PC-3 (cell line): ENCODE results near the gene ARMH4. TPM values are rescaled to one million over a fixed set of nuclear protein-coding genes. Genes with fewer than 3 reads are reported as not detected.
"Not testable (repeated sequence)": the region's sequence is repeated elsewhere in the genome, so short reads cannot be mapped to it uniquely, and the experiment has no call there.

Experiments used
- ATAC-seq: fragments of 200-7000 bp; cut with Tn5 transposase; 2 replicates; pipeline ENCODE4 v1.9.1; 2020; ENCODE audit warnings: mild to moderate bottlenecking, moderate library complexity
- BruUV-seq: library from RNA; stranded (reverse); fragments of 400-500 nt; replicated peaks from 2 replicates; lab custom pipeline; 2021; lab: Mats Ljungman, UMichigan
- CTCF ChIA-PET: fragments of 300-600 bp; sonication (Branson Sonifier 250); formaldehyde crosslinking; loops from one replicate; lab custom pipeline; 2022; ENCODE audit warnings: antibody characterized with exemption; lab: Charles Lee
- POLR2A ChIA-PET: fragments of 300-600 bp; sonication (Branson Sonifier 250); formaldehyde crosslinking; loops from one replicate; lab custom pipeline; 2022; ENCODE audit warnings: antibody characterized with exemption; ENCODE audit not compliant: unreplicated experiment; lab: Charles Lee
- DNase-seq: peaks from one replicate; pipeline ENCODE4 v3.0.0-alpha.2; 2015
- H2AFZ ChIP-seq: fragments of 300-600 bp; sonication (generic); 2 replicates; pipeline ENCODE4 v1.6.0; 2016; ENCODE audit warnings: antibody characterized with exemption, low read length
- H3F3A ChIP-seq: fragments of 300-600 bp; sonication (generic); one replicate; pipeline ENCODE4 v1.6.0; 2017; ENCODE audit warnings: antibody characterized with exemption, low read length, control low read depth, mild to moderate bottlenecking; ENCODE audit not compliant: unreplicated experiment
- H3K27ac ChIP-seq: fragments of 300-600 bp; sonication (generic); 2 replicates; pipeline ENCODE4 v1.5.1; 2016; ENCODE audit warnings: mild to moderate bottlenecking, low read length
- H3K27me3 ChIP-seq: fragments of 300-600 bp; sonication (generic); 2 replicates; pipeline ENCODE4 v1.6.1; 2016; ENCODE audit warnings: low read length, mixed read lengths
- H3K36me3 ChIP-seq: fragments of 300-600 bp; sonication (generic); 2 replicates; pipeline ENCODE4 v1.6.1; 2016; ENCODE audit warnings: low read depth, mixed run types, low read length, mixed read lengths
- H3K4me1 ChIP-seq: fragments of 300-600 bp; sonication (generic); 2 replicates; pipeline ENCODE4 v1.5.1; 2016; ENCODE audit warnings: low read length; ENCODE audit not compliant: insufficient read depth
- H3K4me2 ChIP-seq: fragments of 300-600 bp; sonication (generic); 2 replicates; pipeline ENCODE4 v1.6.0; 2016; ENCODE audit warnings: low read length
- H3K4me3 ChIP-seq: fragments of 300-600 bp; sonication (generic); 2 replicates; pipeline ENCODE4 v1.5.1; 2016; ENCODE audit warnings: mild to moderate bottlenecking, low read length, mixed read lengths
- H3K79me2 ChIP-seq: fragments of 300-600 bp; sonication (generic); 2 replicates; pipeline ENCODE4 v1.6.1; 2017; ENCODE audit warnings: low read length, mixed read lengths
- H3K9ac ChIP-seq: fragments of 300-600 bp; sonication (generic); 2 replicates; pipeline ENCODE4 v1.6.0; 2016; ENCODE audit warnings: mild to moderate bottlenecking, low read length
- H3K9me2 ChIP-seq: fragments of 300-600 bp; sonication (generic); replicated peaks from 2 replicates; pipeline ENCODE4 v1.6.1; 2016; ENCODE audit warnings: mixed run types, low read length, mixed read lengths
- H3K9me3 ChIP-seq: fragments of 300-600 bp; sonication (generic); 2 replicates; pipeline ENCODE4 v1.6.1; 2016; ENCODE audit warnings: low read length, mixed read lengths
- H4K20me1 ChIP-seq: fragments of 300-600 bp; sonication (generic); 2 replicates; pipeline ENCODE4 v1.6.1; 2016; ENCODE audit warnings: low read length, mixed read lengths
- CTCF ChIP-seq: fragments of 300-600 bp; sonication (generic); conservative IDR thresholded peaks from 2 replicates; pipeline ENCODE4 v1.5.1; 2017; ENCODE audit warnings: antibody characterized with exemption, low read depth, mild to moderate bottlenecking, low read length
- EZH2 ChIP-seq: fragments of 300-600 bp; sonication (generic); IDR thresholded peaks from one replicate; pipeline ENCODE4 v1.6.1; 2017; ENCODE audit warnings: antibody characterized with exemption, mild to moderate bottlenecking, low read length; ENCODE audit not compliant: unreplicated experiment
- EZH2phosphoT487 ChIP-seq: fragments of 300-600 bp; sonication (generic); IDR thresholded peaks from 2 replicates; pipeline ENCODE4 v1.6.1; 2018; ENCODE audit warnings: mild to moderate bottlenecking, antibody characterized with exemption, low read length, borderline replicate concordance
- intact Hi-C: fragments of 100-400 bp; cut with micrococcal nuclease; formaldehyde crosslinking; loops from 2 replicates; pipeline ENCODE4 v1.9.0; 2023
- total RNA-seq: library from RNA; depleted of rRNA; stranded (reverse); fragments of >200 nt; gene quantifications from 2 replicates; pipeline ENCODE4 v1.2.3, GENCODE V29; 2014

The ARMH4 gene
- total RNA-seq, 1 experiment from 2014 or later: 2.6 TPM

GRCh38 chr14:58130116-58130782, 21.8 kb downstream of the ARMH4 start:
- Histone ChIP-seq H2AFZ (no peak overlapping the region), H3K4me2 (no peak overlapping the region), H4K20me1 (no peaks in the 10 kb centered on the region), H3K9ac (no peak overlapping the region), H3K4me3 (no peak overlapping the region), H3K9me2 (no peaks in the 10 kb centered on the region), H3K27ac (no peak overlapping the region), H3K4me1 (peaks cover 14% of the 10 kb centered on the region), H3K36me3 (no peaks in the 10 kb centered on the region), H3K79me2 (no peaks in the 10 kb centered on the region), H3F3A (no peaks in the 10 kb centered on the region), H3K9me3 (peaks cover 7% of the 10 kb centered on the region), H3K27me3 (no peaks in the 10 kb centered on the region)
- BruUV-seq: no TSS peak
- ChIA-PET CTCF (no interaction called here), POLR2A (no interaction called here)
- DNase-seq (no peak), ATAC-seq (no peak)
- TF ChIP-seq EZH2 (no peak), CTCF (no peak), EZH2phosphoT487 (no peak)
- intact Hi-C loops: no loop called here

- no peaks in the 10 kb centered on the region for H3F3A ChIP-seq
- peak; percentile 81 for TF ChIP-seq CTCF
- TF ChIP-seq EZH2phosphoT487: no peak
- no peak for ATAC-seq
- H3K36me3 ChIP-seq: no peaks in the 10 kb centered on the region
- H2AFZ ChIP-seq: no peak overlapping the region
- no peaks in the 10 kb centered on the region for H3K79me2 ChIP-seq
- POLR2A ChIA-PET: no interaction called here
- H3K9ac ChIP-seq: no peak overlapping the region
- intact Hi-C loops: loop anchor here (2.0 kb wide), 1 partner anchor 20 kb away; no protein-coding TSS in a partner anchor
- H3K27me3 ChIP-seq: no peaks in the 10 kb centered on the region
- BruUV-seq: no TSS peak
- no peaks in the 10 kb centered on the region for H3K9me2 ChIP-seq
- H3K27ac ChIP-seq: no peak overlapping the region
- H3K4me3 ChIP-seq: no peak overlapping the region
- H4K20me1 ChIP-seq: no peaks in the 10 kb centered on the region
- H3K9me3 ChIP-seq: peaks cover 7% of the 10 kb centered on the region
- CTCF ChIA-PET: no interaction called here
- H3K4me2 ChIP-seq: no peak overlapping the region
- DNase-seq: peak; percentile 46
- H3K4me1 ChIP-seq: peaks cover 13% of the 10 kb centered on the region
Measured at GRCh38 chr14:58129208-58129607, 22.8 kb downstream of the ARMH4 start.

- no peak overlapping the region for H3K4me3 ChIP-seq
- no peaks in the 10 kb centered on the region for H3K79me2 ChIP-seq
- DNase-seq (no peak), ATAC-seq (no peak)
- ChIA-PET CTCF (no interaction called here), POLR2A (no interaction called here)
- no peaks in the 10 kb centered on the region for H3K9me2 ChIP-seq
- intact Hi-C loops: loop anchor here (2.0 kb wide), 1 partner anchor 20 kb away; no protein-coding TSS in a partner anchor
- H3K36me3 ChIP-seq: no peaks in the 10 kb centered on the region
- H3F3A ChIP-seq: no peaks in the 10 kb centered on the region
- H3K4me2 ChIP-seq: no peak overlapping the region
- no peaks in the 10 kb centered on the region for H4K20me1 ChIP-seq
- H3K27ac ChIP-seq: no peak overlapping the region
- TF ChIP-seq CTCF: no peak
- no peak for TF ChIP-seq EZH2phosphoT487
- no peak for TF ChIP-seq EZH2
- BruUV-seq: no TSS peak
- H3K9me3 ChIP-seq: peaks cover 7% of the 10 kb centered on the region
- H3K27me3 ChIP-seq: no peaks in the 10 kb centered on the region
- H3K9ac ChIP-seq: no peak overlapping the region
- no peak overlapping the region for H2AFZ ChIP-seq
- H3K4me1 ChIP-seq: peaks cover 5% of the 10 kb centered on the region
Measured at GRCh38 chr14:58128416-58128815, 23.6 kb downstream of the ARMH4 start.

GRCh38 chr14:58122546-58122945, 29.5 kb downstream of the ARMH4 start:
- CTCF ChIA-PET, H3K36me3 ChIP-seq, H4K20me1 ChIP-seq, BruUV-seq, H3K4me2 ChIP-seq, H3K9me2 ChIP-seq, POLR2A ChIA-PET, ATAC-seq, H3F3A ChIP-seq, intact Hi-C loops, H3K79me2 ChIP-seq, H3K27me3 ChIP-seq, H3K9ac ChIP-seq, H3K9me3 ChIP-seq, H3K4me3 ChIP-seq, H3K27ac ChIP-seq, H2AFZ ChIP-seq: not testable (repeated sequence)
- peaks cover 23% of the 10 kb centered on the region for H3K4me1 ChIP-seq
- peak; percentile 70 for DNase-seq
